Neural progenitor cell (in vitro differentiated cells): ENCODE data around the gene LMF1. TPM values are rescaled to one million over a fixed set of nuclear protein-coding genes. Genes with fewer than 3 reads are reported as not detected.

ENCODE experiments used
- DNase-seq: peaks from one replicate; pipeline ENCODE4 v3.0.0-alpha.2; 2016; ENCODE audit warnings: low spot score
- H2AFZ ChIP-seq: fragments of 200-600 bp; sonication (generic); replicated peaks from 2 replicates; pipeline ENCODE4 v1.6.1; 2016; ENCODE audit warnings: antibody characterized with exemption
- H3F3A ChIP-seq: fragments of 200-600 bp; sonication (generic); 2 replicates; pipeline ENCODE4 v1.6.1; 2016; ENCODE audit warnings: antibody characterized with exemption, low read depth
- H3K27ac ChIP-seq: fragments of 200-600 bp; sonication (generic); 2 replicates; pipeline ENCODE4 v1.5.1; 2016; ENCODE audit warnings: mild to moderate bottlenecking
- H3K27me3 ChIP-seq: fragments of 200-600 bp; sonication (generic); 2 replicates; pipeline ENCODE4 v1.6.1; 2016; ENCODE audit warnings: mild to moderate bottlenecking, moderate library complexity
- H3K36me3 ChIP-seq: fragments of 200-600 bp; sonication (generic); 2 replicates; pipeline ENCODE4 v1.5.1; 2016
- H3K4me1 ChIP-seq: fragments of 200-600 bp; sonication (generic); 2 replicates; pipeline ENCODE4 v1.6.1; 2016; ENCODE audit warnings: mixed run types
- H3K4me2 ChIP-seq: fragments of 200-600 bp; sonication (generic); 2 replicates; pipeline ENCODE4 v1.6.1; 2016
- H3K4me3 ChIP-seq: fragments of 200-600 bp; sonication (generic); 2 replicates; pipeline ENCODE4 v1.5.1; 2016
- H3K79me2 ChIP-seq: fragments of 200-600 bp; sonication (generic); 2 replicates; pipeline ENCODE4 v1.6.1; 2016; ENCODE audit warnings: low read depth
- H3K9ac ChIP-seq: fragments of 200-600 bp; sonication (generic); 2 replicates; pipeline ENCODE4 v1.6.1; 2016
- H3K9me3 ChIP-seq: fragments of 200-600 bp; sonication (generic); 2 replicates; pipeline ENCODE4 v1.5.1; 2016; ENCODE audit warnings: low read depth
- H4K20me1 ChIP-seq: fragments of 200-600 bp; sonication (generic); 2 replicates; pipeline ENCODE4 v1.6.1; 2016; ENCODE audit warnings: low read depth
- H3K27ac Mint-ChIP-seq: 3 replicates; pipeline ENCODE4 v1.8.0; 2021; ENCODE audit warnings: mixed read lengths
- H3K27me3 Mint-ChIP-seq: 2 replicates; pipeline ENCODE4 v1.8.0; 2022; ENCODE audit warnings: low read depth, mild to moderate bottlenecking, inconsistent platforms, moderate library complexity, mixed read lengths; ENCODE audit not compliant: insufficient read depth
- H3K36me3 Mint-ChIP-seq: 3 replicates; pipeline ENCODE4 v1.8.0; 2021; ENCODE audit warnings: mixed read lengths
- H3K4me1 Mint-ChIP-seq: 3 replicates; pipeline ENCODE4 v1.8.0; 2021; ENCODE audit warnings: mixed read lengths
- H3K4me3 Mint-ChIP-seq: 3 replicates; pipeline ENCODE4 v1.8.0; 2021; ENCODE audit warnings: mild to moderate bottlenecking, moderate library complexity, mixed read lengths
- H3K9me3 Mint-ChIP-seq: 3 replicates; pipeline ENCODE4 v1.8.0; 2020; ENCODE audit warnings: mixed read lengths
- EZH2 ChIP-seq: fragments of 200-600 bp; sonication (generic); IDR thresholded peaks from 2 replicates; pipeline ENCODE4 v1.6.1; 2017; ENCODE audit warnings: antibody characterized with exemption, mild to moderate bottlenecking, moderate library complexity
- EZH2phosphoT487 ChIP-seq: fragments of 200-600 bp; sonication (generic); IDR thresholded peaks from 2 replicates; pipeline ENCODE4 v1.6.1; 2017; ENCODE audit warnings: antibody characterized with exemption
- total RNA-seq: library from RNA; depleted of rRNA; stranded (reverse); fragments of >200 nt; gene quantifications from 2 replicates; pipeline ENCODE4 v1.2.3, GENCODE V29; 2015; ENCODE audit warnings: low replicate concordance
- TF ChIP-seq, protein P1 (sequence below): fragments of 200-600 bp; sonication (generic); IDR thresholded peaks from 2 replicates; pipeline ENCODE4 v1.5.1; 2017; ENCODE audit warnings: antibody characterized with exemption, mild to moderate bottlenecking

Gene LMF1
- total RNA-seq, 1 donor from 2014 or later: 3.4 TPM

- Histone ChIP-seq H3K9me3 (no peaks in the 10 kb centered on the region), H3K4me3 (no peak overlapping the region), H2AFZ (no peak overlapping the region), H3F3A (no peaks in the 10 kb centered on the region), H3K4me2 (no peak overlapping the region), H3K36me3 (no peaks in the 10 kb centered on the region), H4K20me1 (no peaks in the 10 kb centered on the region), H3K79me2 (no peaks in the 10 kb centered on the region), H3K9ac (no peak overlapping the region), H3K27ac (no peak overlapping the region), H3K27me3 (no peaks in the 10 kb centered on the region), H3K4me1 (no peaks in the 10 kb centered on the region)
- TF ChIP-seq EZH2 (no peak), EZH2phosphoT487 (no peak)
- TF ChIP-seq, protein P1, sequence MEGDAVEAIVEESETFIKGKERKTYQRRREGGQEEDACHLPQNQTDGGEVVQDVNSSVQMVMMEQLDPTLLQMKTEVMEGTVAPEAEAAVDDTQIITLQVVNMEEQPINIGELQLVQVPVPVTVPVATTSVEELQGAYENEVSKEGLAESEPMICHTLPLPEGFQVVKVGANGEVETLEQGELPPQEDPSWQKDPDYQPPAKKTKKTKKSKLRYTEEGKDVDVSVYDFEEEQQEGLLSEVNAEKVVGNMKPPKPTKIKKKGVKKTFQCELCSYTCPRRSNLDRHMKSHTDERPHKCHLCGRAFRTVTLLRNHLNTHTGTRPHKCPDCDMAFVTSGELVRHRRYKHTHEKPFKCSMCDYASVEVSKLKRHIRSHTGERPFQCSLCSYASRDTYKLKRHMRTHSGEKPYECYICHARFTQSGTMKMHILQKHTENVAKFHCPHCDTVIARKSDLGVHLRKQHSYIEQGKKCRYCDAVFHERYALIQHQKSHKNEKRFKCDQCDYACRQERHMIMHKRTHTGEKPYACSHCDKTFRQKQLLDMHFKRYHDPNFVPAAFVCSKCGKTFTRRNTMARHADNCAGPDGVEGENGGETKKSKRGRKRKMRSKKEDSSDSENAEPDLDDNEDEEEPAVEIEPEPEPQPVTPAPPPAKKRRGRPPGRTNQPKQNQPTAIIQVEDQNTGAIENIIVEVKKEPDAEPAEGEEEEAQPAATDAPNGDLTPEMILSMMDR: no peak
- H3K9me3 Mint-ChIP-seq: peaks cover 29% of the 10 kb centered on the region
- H3K27ac Mint-ChIP-seq: no peak overlapping the region
- H3K4me3 Mint-ChIP-seq: no peak overlapping the region
- peaks cover 2% of the 10 kb centered on the region for H3K36me3 Mint-ChIP-seq
- DNase-seq: no peak
- no peaks in the 10 kb centered on the region for H3K4me1 Mint-ChIP-seq
- peaks cover 2% of the 10 kb centered on the region for H3K27me3 Mint-ChIP-seq
These were observed 134.6 kb downstream of the LMF1 start for GRCh38 chr16:836221-836620.

GRCh38 chr16:835373-835772, 135.4 kb downstream of the LMF1 start:
- Mint-ChIP-seq H3K4me3 (no peak overlapping the region), H3K27ac (no peak overlapping the region), H3K9me3 (peaks cover 29% of the 10 kb centered on the region), H3K4me1 (no peaks in the 10 kb centered on the region), H3K27me3 (peaks cover 2% of the 10 kb centered on the region), H3K36me3 (peaks cover 2% of the 10 kb centered on the region)
- H3K4me1 ChIP-seq: no peaks in the 10 kb centered on the region
- no peaks in the 10 kb centered on the region for H4K20me1 ChIP-seq
- no peak for DNase-seq
- H3F3A ChIP-seq: no peaks in the 10 kb centered on the region
- H3K9me3 ChIP-seq: no peaks in the 10 kb centered on the region
- no peak overlapping the region for H3K4me3 ChIP-seq
- H3K4me2 ChIP-seq: no peak overlapping the region
- H3K27ac ChIP-seq: no peak overlapping the region
- no peaks in the 10 kb centered on the region for H3K79me2 ChIP-seq
- H3K36me3 ChIP-seq: no peaks in the 10 kb centered on the region
- H3K27me3 ChIP-seq: no peaks in the 10 kb centered on the region
- TF ChIP-seq EZH2phosphoT487: no peak
- no peak for TF ChIP-seq EZH2
- TF ChIP-seq, protein P1: no peak
- H3K9ac ChIP-seq: no peak overlapping the region
- no peak overlapping the region for H2AFZ ChIP-seq

- TF ChIP-seq, protein P1: no peak
- TF ChIP-seq EZH2 (no peak), EZH2phosphoT487 (no peak)
- H3K4me3 Mint-ChIP-seq: no peak overlapping the region
- Histone ChIP-seq H3K4me1 (no peaks in the 10 kb centered on the region), H3K36me3 (no peaks in the 10 kb centered on the region), H3K4me3 (no peak overlapping the region), H3K27me3 (no peaks in the 10 kb centered on the region), H3K4me2 (no peak overlapping the region), H3F3A (no peaks in the 10 kb centered on the region), H3K27ac (no peak overlapping the region), H2AFZ (no peak overlapping the region), H4K20me1 (no peaks in the 10 kb centered on the region), H3K79me2 (no peaks in the 10 kb centered on the region), H3K9ac (no peak overlapping the region), H3K9me3 (no peaks in the 10 kb centered on the region)
- peaks cover 2% of the 10 kb centered on the region for H3K27me3 Mint-ChIP-seq
- DNase-seq: no peak
- H3K4me1 Mint-ChIP-seq: no peaks in the 10 kb centered on the region
- peaks cover 27% of the 10 kb centered on the region for H3K9me3 Mint-ChIP-seq
- peaks cover 2% of the 10 kb centered on the region for H3K36me3 Mint-ChIP-seq
- H3K27ac Mint-ChIP-seq: no peak overlapping the region
These were observed 137.4 kb downstream of the LMF1 start for GRCh38 chr16:833411-833810.
